Activated CD4-positive, alpha-beta T cell treated with anti-CD3 and anti-CD28 coated beads for 48 hours (primary cell): ENCODE results near the gene AGAP2.

Experiments used
- DNase-seq: peaks from one replicate; pipeline ENCODE4 v3.0.0-alpha.2; 2020

The AGAP2 gene

GRCh38 chr12:57766464-57767304 lies 28.1 kb upstream of the AGAP2 start, which contains the start of gene CYP27B1:
TSS of gene CYP27B1 (minus strand) at chr12:57767078. CDS start at chr12:57767041, 37 bp downstream.
- peak; percentile 27 for DNase-seq

- DNase-seq: peak; percentile 24
Measured at GRCh38 chr12:57765698-57766463, 27.3 kb upstream of the AGAP2 start.

GRCh38 chr12:57765003-57765697 lies 26.6 kb upstream of the AGAP2 start:
- peak; percentile 76 for DNase-seq

- peak; percentile 60 for DNase-seq
Measured at GRCh38 chr12:57764662-57765002, 26.1 kb upstream of the AGAP2 start.

- no peak for DNase-seq
Measured at GRCh38 chr12:57763881-57764661, 25.5 kb upstream of the AGAP2 start.

- no peak for DNase-seq
Measured at GRCh38 chr12:57762463-57762862, 23.9 kb upstream of the AGAP2 start.

GRCh38 chr12:57761391-57761998 lies 23.0 kb upstream of the AGAP2 start:
- no peak for DNase-seq

GRCh38 chr12:57760347-57760982 lies 21.9 kb upstream of the AGAP2 start:
- DNase-seq: no peak

- DNase-seq: peak; percentile 58
Measured at GRCh38 chr12:57759360-57759980, 20.9 kb upstream of the AGAP2 start.

- DNase-seq: no peak
Measured at GRCh38 chr12:57758552-57759359, 20.2 kb upstream of the AGAP2 start.

GRCh38 chr12:57757771-57758170 lies 19.2 kb upstream of the AGAP2 start:
- DNase-seq: no peak

GRCh38 chr12:57756406-57757341 lies 18.1 kb upstream of the AGAP2 start:
- peak; percentile 85 for DNase-seq

- peak; percentile 39 for DNase-seq
Measured at GRCh38 chr12:57755454-57756372, 17.2 kb upstream of the AGAP2 start.

- DNase-seq: no peak
Measured at GRCh38 chr12:57755194-57755453, 16.6 kb upstream of the AGAP2 start.

- DNase-seq: peak; percentile 88
Measured at GRCh38 chr12:57754411-57755193, 16.1 kb upstream of the AGAP2 start, which contains the start of gene MARCHF9. TSS of gene MARCHF9 (plus strand) at chr12:57755103. CDS start at chr12:57755529, 426 bp downstream.

- DNase-seq: no peak
Measured at GRCh38 chr12:57753756-57754337, 15.3 kb upstream of the AGAP2 start.

- DNase-seq: no peak
Measured at GRCh38 chr12:57752668-57753000, 14.1 kb upstream of the AGAP2 start.
